Peyer's patch (tissue), 4 donors: ENCODE measurements around the gene VRK2.

Experiments used
- POLR2A ChIP-seq, 2 donors: fragments of 450-650 bp; IDR thresholded peaks; one replicate each; pipeline ENCODE4 v1.5.1; 2017; ENCODE audit warnings: antibody characterized with exemption in 2 of 2, mild to moderate bottlenecking in 2 of 2, moderate library complexity in 2 of 2
- TF ChIP-seq, protein P1 (sequence below), 6 experiments: fragments of 450-650 bp in 4 of 6; fragments of 200-600 bp in 2 of 6; sonication (generic) in 1 of 6; IDR thresholded peaks; one replicate each; pipeline ENCODE4 v1.5.1; 2017 to 2019; ENCODE audit warnings: antibody characterized with exemption in 6 of 6, mild to moderate bottlenecking in 3 of 6, moderate library complexity in 1 of 6

DNA sequence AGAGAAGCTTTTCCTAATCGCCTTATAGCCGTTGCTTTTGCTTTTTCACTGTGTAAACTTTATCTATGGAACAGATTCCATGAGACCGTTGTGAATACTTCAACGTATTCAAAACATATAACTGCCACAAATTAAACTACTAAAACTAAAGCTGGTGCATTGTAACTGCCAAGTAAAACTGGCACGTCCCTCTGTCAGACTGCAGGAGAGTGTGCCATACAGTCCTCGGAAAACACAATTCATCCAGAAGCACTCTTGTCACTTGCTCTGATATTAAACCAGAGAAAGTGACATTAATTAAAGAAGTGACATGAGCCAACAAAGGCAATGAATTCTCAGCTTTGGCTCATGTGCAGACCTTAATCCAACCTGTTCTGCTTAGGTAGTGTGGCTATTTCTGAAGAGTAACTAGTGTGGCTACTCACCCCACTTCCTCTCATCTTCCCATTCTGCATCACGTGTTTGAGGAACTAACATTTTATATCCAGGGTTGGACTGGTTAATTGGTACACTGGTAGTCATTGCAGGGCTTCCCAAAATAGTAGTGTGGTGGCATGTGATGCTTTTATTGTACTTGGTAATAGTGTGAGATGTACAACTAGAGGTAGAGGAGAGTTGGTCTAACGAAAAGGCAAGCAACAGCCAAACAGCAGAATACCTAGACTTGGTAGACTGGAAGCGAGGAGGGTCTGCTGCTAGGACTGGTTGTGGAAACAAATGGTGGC lies 9.7 kb downstream of the VRK2 start:
- TF ChIP-seq, protein P1, sequence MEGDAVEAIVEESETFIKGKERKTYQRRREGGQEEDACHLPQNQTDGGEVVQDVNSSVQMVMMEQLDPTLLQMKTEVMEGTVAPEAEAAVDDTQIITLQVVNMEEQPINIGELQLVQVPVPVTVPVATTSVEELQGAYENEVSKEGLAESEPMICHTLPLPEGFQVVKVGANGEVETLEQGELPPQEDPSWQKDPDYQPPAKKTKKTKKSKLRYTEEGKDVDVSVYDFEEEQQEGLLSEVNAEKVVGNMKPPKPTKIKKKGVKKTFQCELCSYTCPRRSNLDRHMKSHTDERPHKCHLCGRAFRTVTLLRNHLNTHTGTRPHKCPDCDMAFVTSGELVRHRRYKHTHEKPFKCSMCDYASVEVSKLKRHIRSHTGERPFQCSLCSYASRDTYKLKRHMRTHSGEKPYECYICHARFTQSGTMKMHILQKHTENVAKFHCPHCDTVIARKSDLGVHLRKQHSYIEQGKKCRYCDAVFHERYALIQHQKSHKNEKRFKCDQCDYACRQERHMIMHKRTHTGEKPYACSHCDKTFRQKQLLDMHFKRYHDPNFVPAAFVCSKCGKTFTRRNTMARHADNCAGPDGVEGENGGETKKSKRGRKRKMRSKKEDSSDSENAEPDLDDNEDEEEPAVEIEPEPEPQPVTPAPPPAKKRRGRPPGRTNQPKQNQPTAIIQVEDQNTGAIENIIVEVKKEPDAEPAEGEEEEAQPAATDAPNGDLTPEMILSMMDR (IDR thresholded peaks at IDR 0.05): no peak
- no peak for TF ChIP-seq POLR2A (IDR thresholded peaks at IDR 0.05)
